NCI-H510A (cell line): ENCODE measurements around the gene WDR70.
"Not testable (repeated sequence)": the region's sequence is repeated elsewhere in the genome, so short reads cannot be mapped to it uniquely, and the experiment has no call there.

Experiments used
- DNase-seq: peaks from one replicate; lab custom pipeline; 2025; lab: John Stamatoyannopoulos, UW

The WDR70 gene

GRCh38 chr5:37517686-37518085 lies 138.6 kb downstream of the WDR70 start:
- no peak for DNase-seq

GRCh38 chr5:37518356-37518755 lies 139.2 kb downstream of the WDR70 start:
- DNase-seq = not testable (repeated sequence)

- no peak for DNase-seq
Measured at GRCh38 chr5:37519304-37519703, 140.2 kb downstream of the WDR70 start.

- no peak for DNase-seq
Measured at GRCh38 chr5:37519807-37520206, 140.7 kb downstream of the WDR70 start.

- DNase-seq = no peak
Measured at GRCh38 chr5:37520811-37521210, 141.7 kb downstream of the WDR70 start.

- DNase-seq = no peak
Measured at GRCh38 chr5:37532976-37533740, 154.0 kb downstream of the WDR70 start.

GRCh38 chr5:37533851-37534250 lies 154.7 kb downstream of the WDR70 start:
- DNase-seq = no peak

GRCh38 chr5:37539459-37539858 lies 160.3 kb downstream of the WDR70 start:
- no peak for DNase-seq

GRCh38 chr5:37543216-37543615 lies 164.1 kb downstream of the WDR70 start:
- DNase-seq = no peak

GRCh38 chr5:37549411-37549810 lies 170.3 kb downstream of the WDR70 start:
- DNase-seq = no peak

GRCh38 chr5:37552161-37552560 lies 173.0 kb downstream of the WDR70 start:
- DNase-seq = no peak

GRCh38 chr5:37552770-37553719 lies 173.9 kb downstream of the WDR70 start:
- DNase-seq = no peak

- no peak for DNase-seq
Measured at GRCh38 chr5:37553720-37554404, 174.7 kb downstream of the WDR70 start.

GRCh38 chr5:37554405-37554739 lies 175.3 kb downstream of the WDR70 start:
- no peak for DNase-seq

- DNase-seq = no peak
Measured at GRCh38 chr5:37554938-37555337, 175.8 kb downstream of the WDR70 start.

GRCh38 chr5:37557734-37558293 lies 178.7 kb downstream of the WDR70 start:
- DNase-seq = no peak

- no peak for DNase-seq
Measured at GRCh38 chr5:37565062-37565670, 186.0 kb downstream of the WDR70 start.

- no peak for DNase-seq
Measured at GRCh38 chr5:37567566-37567965, 188.4 kb downstream of the WDR70 start.

- DNase-seq = no peak
Measured at GRCh38 chr5:37568018-37568753, 189.1 kb downstream of the WDR70 start.

- DNase-seq = no peak
Measured at GRCh38 chr5:37568893-37569292, 189.8 kb downstream of the WDR70 start.

- no peak for DNase-seq
Measured at GRCh38 chr5:37569466-37569865, 190.3 kb downstream of the WDR70 start.
